ENCODE data around the gene INS. TPM values are rescaled to one million over a fixed set of nuclear protein-coding genes. Genes with fewer than 3 reads are reported as not detected.

Gene INS
- total and polyA plus RNA-seq, 4 experiments from 2014 or later: not detected

- Histone ChIP-seq H3K36me3 (ENCODE audit: insufficient read depth, low read length) (no peaks in the 10 kb centered on the region), H3K27ac (ENCODE audit: low read depth, low read length) (no peak overlapping the region), H3K4me3 (ENCODE audit: low read length in 2 of 2) (no peak overlapping the region), H3K27me3 (ENCODE audit: insufficient read depth, low read length) (no peaks in the 10 kb centered on the region), H3K4me1 (ENCODE audit: insufficient read depth, low read length) (no peaks in the 10 kb centered on the region), H3K9me3 (ENCODE audit: control insufficient read depth in 1 of 2, low read length in 2 of 2) (no peaks in the 10 kb centered on the region)
- H3K27ac Mint-ChIP-seq: no peak overlapping the region
- intact Hi-C loops (cut with micrococcal nuclease): no loop called here
- DNase-seq: no peak
- CTCF ChIA-PET (ENCODE audit: partially characterized antibody): interaction anchor here (0.8 to 4.4 kb wide), 7 partner anchors 9 to 337 kb away, joined by 3 to 41 read pairs (median 7); no protein-coding TSS in a partner anchor
- POLR2A ChIA-PET (ENCODE audit: partially characterized antibody): no interaction called here
- peaks cover 1 to 17% of the 10 kb centered on the region in 2 donors for H3K27me3 Mint-ChIP-seq
- H3K4me1 Mint-ChIP-seq: peaks cover 0 to 13% (median 9%) of the 10 kb centered on the region in 4 donors
- no peaks in the 10 kb centered on the region for H3K36me3 Mint-ChIP-seq
- H3K4me3 Mint-ChIP-seq: no peak overlapping the region
- H3K9me3 Mint-ChIP-seq: no peaks in the 10 kb centered on the region
Observed at GRCh38 chr11:2193099-2193887, 32.3 kb upstream of the INS start.

- H3K4me1 Mint-ChIP-seq: peaks cover 0 to 13% (median 9%) of the 10 kb centered on the region in 4 donors
- peaks cover 1 to 17% of the 10 kb centered on the region in 2 donors for H3K27me3 Mint-ChIP-seq
- intact Hi-C loops (cut with micrococcal nuclease): no loop called here
- H3K4me3 Mint-ChIP-seq: no peak overlapping the region
- Histone ChIP-seq H3K9me3 (ENCODE audit: control insufficient read depth in 1 of 2, low read length in 2 of 2) (no peaks in the 10 kb centered on the region), H3K27me3 (ENCODE audit: insufficient read depth, low read length) (no peaks in the 10 kb centered on the region), H3K36me3 (ENCODE audit: insufficient read depth, low read length) (no peaks in the 10 kb centered on the region), H3K4me1 (ENCODE audit: insufficient read depth, low read length) (no peaks in the 10 kb centered on the region), H3K27ac (ENCODE audit: low read depth, low read length) (no peak overlapping the region), H3K4me3 (ENCODE audit: low read length in 2 of 2) (no peak overlapping the region)
- no peaks in the 10 kb centered on the region for H3K36me3 Mint-ChIP-seq
- H3K27ac Mint-ChIP-seq: no peak overlapping the region
- no peaks in the 10 kb centered on the region for H3K9me3 Mint-ChIP-seq
- no peak for DNase-seq
- CTCF ChIA-PET (ENCODE audit: partially characterized antibody): interaction anchor here (1.3 to 4.4 kb wide), 2 partner anchors 228 to 338 kb away, joined by 3 to 41 read pairs; no protein-coding TSS in a partner anchor
- POLR2A ChIA-PET (ENCODE audit: partially characterized antibody): no interaction called here
Observed at GRCh38 chr11:2192435-2192834, 31.4 kb upstream of the INS start.

GRCh38 chr11:2191883-2192282 lies 30.9 kb upstream of the INS start:
- H3K4me1 Mint-ChIP-seq: peaks cover 0 to 11% (median 7%) of the 10 kb centered on the region in 4 donors
- intact Hi-C loops (cut with micrococcal nuclease): no loop called here
- H3K9me3 Mint-ChIP-seq: no peaks in the 10 kb centered on the region
- DNase-seq: no peak
- no peaks in the 10 kb centered on the region for H3K36me3 Mint-ChIP-seq
- H3K4me3 Mint-ChIP-seq: no peak overlapping the region
- H3K9me3 ChIP-seq (ENCODE audit: control insufficient read depth in 1 of 2, low read length in 2 of 2): no peaks in the 10 kb centered on the region
- H3K36me3 ChIP-seq (ENCODE audit: insufficient read depth, low read length): no peaks in the 10 kb centered on the region
- CTCF ChIA-PET (ENCODE audit: partially characterized antibody): interaction anchor here (4.4 kb wide), 1 partner anchor 229 kb away, joined by 41 read pairs; no protein-coding TSS in a partner anchor
- no peak overlapping the region for H3K27ac ChIP-seq (ENCODE audit: low read depth, low read length)
- H3K4me3 ChIP-seq (ENCODE audit: low read length in 2 of 2): no peak overlapping the region
- POLR2A ChIA-PET (ENCODE audit: partially characterized antibody): no interaction called here
- H3K27ac Mint-ChIP-seq: no peak overlapping the region
- peaks cover under 1 to 17% of the 10 kb centered on the region in 2 donors for H3K27me3 Mint-ChIP-seq
- no peaks in the 10 kb centered on the region for H3K4me1 ChIP-seq (ENCODE audit: insufficient read depth, low read length)
- H3K27me3 ChIP-seq (ENCODE audit: insufficient read depth, low read length): no peaks in the 10 kb centered on the region

- H3K4me1 Mint-ChIP-seq: peaks cover 0 to 6% (median 1%) of the 10 kb centered on the region in 4 donors
- H3K9me3 Mint-ChIP-seq: no peaks in the 10 kb centered on the region
- H3K36me3 Mint-ChIP-seq: no peaks in the 10 kb centered on the region
- Histone ChIP-seq H3K36me3 (ENCODE audit: insufficient read depth, low read length) (no peaks in the 10 kb centered on the region), H3K9me3 (ENCODE audit: control insufficient read depth in 1 of 2, low read length in 2 of 2) (no peaks in the 10 kb centered on the region), H3K27me3 (ENCODE audit: insufficient read depth, low read length) (peaks cover 6% of the 10 kb centered on the region), H3K4me3 (ENCODE audit: low read length in 2 of 2) (no peak overlapping the region), H3K27ac (ENCODE audit: low read depth, low read length) (no peak overlapping the region), H3K4me1 (ENCODE audit: insufficient read depth, low read length) (no peaks in the 10 kb centered on the region)
- intact Hi-C loops (cut with micrococcal nuclease): no loop called here
- peaks cover 0 to 13% of the 10 kb centered on the region in 2 donors for H3K27me3 Mint-ChIP-seq
- H3K4me3 Mint-ChIP-seq: no peak overlapping the region
- H3K27ac Mint-ChIP-seq: peak overlapping the region in 1 of 7 donors; percentile 47
- ChIA-PET POLR2A (ENCODE audit: partially characterized antibody) (no interaction called here), CTCF (ENCODE audit: partially characterized antibody) (no interaction called here)
- no peak for DNase-seq
Observed at GRCh38 chr11:2190657-2191471, 29.9 kb upstream of the INS start.

- Mint-ChIP-seq H3K27ac (no peak overlapping the region), H3K9me3 (no peaks in the 10 kb centered on the region), H3K4me1 (peaks cover 0 to 6% (median 1%) of the 10 kb centered on the region in 4 donors), H3K27me3 (peaks cover 2 to 15% of the 10 kb centered on the region in 2 donors), H3K36me3 (no peaks in the 10 kb centered on the region), H3K4me3 (no peak overlapping the region)
- DNase-seq: no peak
- ChIA-PET POLR2A (ENCODE audit: partially characterized antibody) (no interaction called here), CTCF (ENCODE audit: partially characterized antibody) (no interaction called here)
- no peak overlapping the region for H3K27ac ChIP-seq (ENCODE audit: low read depth, low read length)
- intact Hi-C loops (cut with micrococcal nuclease): no loop called here
- H3K4me1 ChIP-seq (ENCODE audit: insufficient read depth, low read length): no peaks in the 10 kb centered on the region
- no peaks in the 10 kb centered on the region for H3K9me3 ChIP-seq (ENCODE audit: control insufficient read depth in 1 of 2, low read length in 2 of 2)
- no peak overlapping the region for H3K4me3 ChIP-seq (ENCODE audit: low read length in 2 of 2)
- peaks cover 6% of the 10 kb centered on the region for H3K27me3 ChIP-seq (ENCODE audit: insufficient read depth, low read length)
- no peaks in the 10 kb centered on the region for H3K36me3 ChIP-seq (ENCODE audit: insufficient read depth, low read length)
Observed at GRCh38 chr11:2189938-2190656, 29.1 kb upstream of the INS start.

- H3K4me1 Mint-ChIP-seq: peaks cover 0 to 6% (median 1%) of the 10 kb centered on the region in 4 donors
- CTCF ChIA-PET (ENCODE audit: partially characterized antibody): no interaction called here
- H3K9me3 ChIP-seq (ENCODE audit: control insufficient read depth in 1 of 2, low read length in 2 of 2): no peaks in the 10 kb centered on the region
- H3K4me3 ChIP-seq (ENCODE audit: low read length in 2 of 2): no peak overlapping the region
- intact Hi-C loops (cut with micrococcal nuclease): no loop called here
- H3K27me3 Mint-ChIP-seq: peaks cover 8 to 20% of the 10 kb centered on the region in 2 donors
- H3K27ac Mint-ChIP-seq: peak overlapping the region in 1 of 7 donors; percentile 52
- no peak overlapping the region for H3K4me3 Mint-ChIP-seq
- no peaks in the 10 kb centered on the region for H3K4me1 ChIP-seq (ENCODE audit: insufficient read depth, low read length)
- H3K36me3 Mint-ChIP-seq: no peaks in the 10 kb centered on the region
- H3K27me3 ChIP-seq (ENCODE audit: insufficient read depth, low read length): peaks cover 6% of the 10 kb centered on the region
- H3K27ac ChIP-seq (ENCODE audit: low read depth, low read length): no peak overlapping the region
- POLR2A ChIA-PET (ENCODE audit: partially characterized antibody): no interaction called here
- no peak for DNase-seq
- H3K9me3 Mint-ChIP-seq: no peaks in the 10 kb centered on the region
- no peaks in the 10 kb centered on the region for H3K36me3 ChIP-seq (ENCODE audit: insufficient read depth, low read length)
Observed at GRCh38 chr11:2188745-2189144, 27.7 kb upstream of the INS start.
